GM12891 (cell line): ENCODE results near the gene CTXND1.

Experiments used
- POLR2A ChIP-seq: IDR thresholded peaks from 2 replicates; pipeline ENCODE4 v1.6.1; 2011; ENCODE audit warnings: low read depth, low read length, control low read depth
- POLR2AphosphoS5 ChIP-seq: IDR thresholded peaks from 2 replicates; pipeline ENCODE4 v1.6.1; 2011; ENCODE audit warnings: low read depth, low read length, control low read depth
- SPI1 ChIP-seq: IDR thresholded peaks from 2 replicates; pipeline ENCODE4 v1.6.1; 2011; ENCODE audit warnings: low read depth, low read length, control low read depth
- TAF1 ChIP-seq: IDR thresholded peaks from 2 replicates; pipeline ENCODE4 v1.6.1; 2011; ENCODE audit warnings: low read depth, low read length, control low read depth

GRCh38 chr15:80231371-80231770 is 20.6 kb downstream of the CTXND1 start:
- TF ChIP-seq POLR2A (no peak), TAF1 (no peak), POLR2AphosphoS5 (no peak), SPI1 (no peak)
